Measurements from ENCODE around the gene MT3. TPM values are rescaled to one million over a fixed set of nuclear protein-coding genes. Genes with fewer than 3 reads are reported as not detected.
A peak's percentile ranks its signal among the peaks of the same experiment; 100 is the strongest.

Gene MT3
- total RNA-seq, 4 donors from 2014 or later: not detected

DNA sequence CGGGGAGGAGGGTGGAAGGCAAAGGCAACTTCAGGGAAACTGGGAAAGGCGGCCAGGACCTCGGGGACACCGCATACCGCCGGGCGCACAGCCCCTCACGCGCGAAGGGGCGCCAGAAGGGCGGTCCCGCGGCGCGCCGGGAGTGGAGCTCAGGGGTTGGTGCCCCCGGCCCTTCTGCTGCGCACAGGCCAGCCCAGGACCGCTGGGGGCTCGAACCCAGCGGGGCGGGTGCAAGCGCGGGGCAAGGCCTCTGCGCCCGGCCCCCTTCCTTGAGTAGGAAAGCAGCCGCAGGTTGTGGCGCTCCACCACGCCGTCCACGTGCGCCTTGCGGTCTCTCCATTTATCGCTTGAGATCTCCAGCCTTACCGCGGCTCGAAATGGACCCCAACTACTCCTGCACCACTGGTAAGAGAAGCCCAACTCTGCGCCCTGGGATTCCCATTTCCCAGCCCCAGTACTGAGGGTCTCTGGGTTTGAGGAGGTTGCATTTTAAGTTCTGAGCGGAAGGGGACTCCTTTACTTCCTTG lies 46.2 kb downstream of the MT3 start:
- Histone ChIP-seq H3K4me1 (peaks cover 8 to 16% of the 10 kb centered on the region in 2 donors), H3K9me3 (no peaks in the 10 kb centered on the region), H3K27me3 (peaks cover 3 to 7% (median 6%) of the 10 kb centered on the region in 3 donors), H3K36me3 (no peaks in the 10 kb centered on the region), H3K4me3 (peak overlapping the region in 1 of 4 donors; percentile 3), H3K27ac (no peak overlapping the region)
- intact Hi-C loops (cut with DNase I; ENCODE audit: low total_unique reads): no loop called here
- DNase-seq (no peak), ATAC-seq (no peak)
- TF ChIP-seq POLR2A (IDR thresholded peaks at IDR 0.05): no peak
- TF ChIP-seq, protein P1, sequence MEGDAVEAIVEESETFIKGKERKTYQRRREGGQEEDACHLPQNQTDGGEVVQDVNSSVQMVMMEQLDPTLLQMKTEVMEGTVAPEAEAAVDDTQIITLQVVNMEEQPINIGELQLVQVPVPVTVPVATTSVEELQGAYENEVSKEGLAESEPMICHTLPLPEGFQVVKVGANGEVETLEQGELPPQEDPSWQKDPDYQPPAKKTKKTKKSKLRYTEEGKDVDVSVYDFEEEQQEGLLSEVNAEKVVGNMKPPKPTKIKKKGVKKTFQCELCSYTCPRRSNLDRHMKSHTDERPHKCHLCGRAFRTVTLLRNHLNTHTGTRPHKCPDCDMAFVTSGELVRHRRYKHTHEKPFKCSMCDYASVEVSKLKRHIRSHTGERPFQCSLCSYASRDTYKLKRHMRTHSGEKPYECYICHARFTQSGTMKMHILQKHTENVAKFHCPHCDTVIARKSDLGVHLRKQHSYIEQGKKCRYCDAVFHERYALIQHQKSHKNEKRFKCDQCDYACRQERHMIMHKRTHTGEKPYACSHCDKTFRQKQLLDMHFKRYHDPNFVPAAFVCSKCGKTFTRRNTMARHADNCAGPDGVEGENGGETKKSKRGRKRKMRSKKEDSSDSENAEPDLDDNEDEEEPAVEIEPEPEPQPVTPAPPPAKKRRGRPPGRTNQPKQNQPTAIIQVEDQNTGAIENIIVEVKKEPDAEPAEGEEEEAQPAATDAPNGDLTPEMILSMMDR (IDR thresholded peaks at IDR 0.05 in 4 of 5, conservative IDR thresholded peaks at IDR 0.05 in 1 of 5): no peak
- in situ Hi-C loops (cut with MboI; ENCODE audit: low sequenced_read_pairs in 4 of 4): no loop called here

GRCh38 chr16:56636616-56637413 lies 47.5 kb downstream of the MT3 start:
- no peak for TF ChIP-seq POLR2A (IDR thresholded peaks at IDR 0.05)
- TF ChIP-seq, protein P1 (IDR thresholded peaks at IDR 0.05 in 4 of 5, conservative IDR thresholded peaks at IDR 0.05 in 1 of 5): no peak
- H3K4me3 ChIP-seq: no peak overlapping the region
- peaks cover 5 to 12% of the 10 kb centered on the region in 2 donors for H3K4me1 ChIP-seq
- DNase-seq: no peak
- intact Hi-C loops (cut with DNase I; ENCODE audit: low total_unique reads): no loop called here
- in situ Hi-C loops (cut with MboI; ENCODE audit: low sequenced_read_pairs in 4 of 4): no loop called here
- peaks cover 3 to 7% (median 6%) of the 10 kb centered on the region in 3 donors for H3K27me3 ChIP-seq
- no peak overlapping the region for H3K27ac ChIP-seq
- H3K36me3 ChIP-seq: no peaks in the 10 kb centered on the region
- ATAC-seq: no peak
- no peaks in the 10 kb centered on the region for H3K9me3 ChIP-seq

- no peaks in the 10 kb centered on the region for H3K9me3 ChIP-seq
- H3K27ac ChIP-seq: peak within 1 kb of the TSS; percentile 57 to 77 (median 74)
- peak within 1 kb of the TSS; percentile 50 to 76 (median 62) for H3K4me3 ChIP-seq
- ATAC-seq (peak; percentile 75), DNase-seq (peak; percentile 63 to 68)
- in situ Hi-C loops (cut with MboI; ENCODE audit: low sequenced_read_pairs in 4 of 4): no loop called here
- no peaks in the 10 kb centered on the region for H3K36me3 ChIP-seq
- TF ChIP-seq, protein P1 (IDR thresholded peaks at IDR 0.05 in 4 of 5, conservative IDR thresholded peaks at IDR 0.05 in 1 of 5): no peak
- peak; percentile 66 to 76 for TF ChIP-seq POLR2A (IDR thresholded peaks at IDR 0.05)
- peaks cover 5 to 10% of the 10 kb centered on the region in 2 donors for H3K4me1 ChIP-seq
- intact Hi-C loops (cut with DNase I; ENCODE audit: low total_unique reads): no loop called here
- peaks cover 3 to 7% (median 6%) of the 10 kb centered on the region in 3 donors for H3K27me3 ChIP-seq
Observed at GRCh38 chr16:56637814-56638750, 48.8 kb downstream of the MT3 start, which contains the start of gene MT1A. Gene MT1A (plus strand): TSS chr16:56638666. CDS start chr16:56638739, 73 bp downstream.

GRCh38 chr16:56639045-56639444 lies 49.7 kb downstream of the MT3 start:
- in situ Hi-C loops (cut with MboI; ENCODE audit: low sequenced_read_pairs in 4 of 4): no loop called here
- peaks cover 3 to 7% (median 6%) of the 10 kb centered on the region in 3 donors for H3K27me3 ChIP-seq
- H3K27ac ChIP-seq: peak overlapping the region; percentile 35 to 77 (median 66)
- no peak for ATAC-seq
- peaks cover 5 to 20% of the 10 kb centered on the region in 2 donors for H3K4me1 ChIP-seq
- no peaks in the 10 kb centered on the region for H3K36me3 ChIP-seq
- no peaks in the 10 kb centered on the region for H3K9me3 ChIP-seq
- intact Hi-C loops (cut with DNase I; ENCODE audit: low total_unique reads): no loop called here
- H3K4me3 ChIP-seq: peak overlapping the region in 2 of 4 donors; percentile 50 to 60
- no peak for DNase-seq
- TF ChIP-seq POLR2A (IDR thresholded peaks at IDR 0.05): no peak
- TF ChIP-seq, protein P1 (IDR thresholded peaks at IDR 0.05 in 4 of 5, conservative IDR thresholded peaks at IDR 0.05 in 1 of 5): no peak

Measured in gastrocnemius medialis (tissue), 4 donors.